GM23338 (cell line): ENCODE results near the gene NSG1. TPM values are rescaled to one million over a fixed set of nuclear protein-coding genes. Genes with fewer than 3 reads are reported as not detected.

Experiments
- ATAC-seq: fragments of 200-7000 bp; cut with Tn5 transposase; 3 replicates; pipeline ENCODE4 v1.9.1; 2020
- DNase-seq: peaks from one replicate; pipeline ENCODE4 v3.0.0-alpha.2; 2015; ENCODE audit warnings: low spot score
- H2AFZ ChIP-seq: fragments of 200-600 bp; sonication (generic); 2 replicates; pipeline ENCODE4 v1.8.0; 2016; ENCODE audit warnings: antibody characterized with exemption, mild to moderate bottlenecking, moderate library complexity
- H3F3A ChIP-seq: fragments of 200-600 bp; sonication (generic); replicated peaks from 2 replicates; pipeline ENCODE4 v1.8.0; 2017; ENCODE audit warnings: antibody characterized with exemption, mixed run types, low read depth
- H3K27ac ChIP-seq: fragments of 200-600 bp; sonication (generic); 2 replicates; pipeline ENCODE4 v1.6.1; 2016; ENCODE audit warnings: low read depth
- H3K27me3 ChIP-seq: fragments of 200-600 bp; sonication (generic); 2 replicates; pipeline ENCODE4 v1.8.0; 2016; ENCODE audit warnings: mild to moderate bottlenecking, mixed run types, moderate library complexity; ENCODE audit not compliant: insufficient read depth
- H3K36me3 ChIP-seq: fragments of 200-600 bp; sonication (generic); 2 replicates; pipeline ENCODE4 v1.8.0; 2016; ENCODE audit warnings: mild to moderate bottlenecking; ENCODE audit not compliant: insufficient read depth
- H3K4me1 ChIP-seq: fragments of 200-600 bp; sonication (generic); 2 replicates; pipeline ENCODE4 v1.8.0; 2016; ENCODE audit warnings: mild to moderate bottlenecking, moderate library complexity; ENCODE audit not compliant: insufficient read depth
- H3K4me2 ChIP-seq: fragments of 200-600 bp; sonication (generic); 2 replicates; pipeline ENCODE4 v1.7.1; 2017; ENCODE audit warnings: mixed run types
- H3K4me3 ChIP-seq: fragments of 200-600 bp; sonication (generic); 2 replicates; pipeline ENCODE4 v1.6.1; 2016; ENCODE audit warnings: mixed run types
- H3K79me2 ChIP-seq: fragments of 200-600 bp; sonication (generic); replicated peaks from 2 replicates; pipeline ENCODE4 v1.8.0; 2017; ENCODE audit warnings: mild to moderate bottlenecking; ENCODE audit not compliant: insufficient read depth
- H3K9me2 ChIP-seq: fragments of 200-600 bp; sonication (generic); 2 replicates; pipeline ENCODE4 v1.8.0; 2017; ENCODE audit not compliant: insufficient read depth
- H4K20me1 ChIP-seq: fragments of 200-600 bp; sonication (generic); replicated peaks from 2 replicates; pipeline ENCODE4 v1.8.0; 2017; ENCODE audit warnings: mild to moderate bottlenecking; ENCODE audit not compliant: insufficient read depth
- H3K27ac Mint-ChIP-seq: 2 replicates; pipeline ENCODE4 v1.8.0; 2020; ENCODE audit warnings: inconsistent platforms, mild to moderate bottlenecking, moderate library complexity, mixed read lengths
- H3K27me3 Mint-ChIP-seq: 3 replicates; pipeline ENCODE4 v1.8.0; 2022; ENCODE audit warnings: low read depth, mild to moderate bottlenecking, moderate library complexity, mixed read lengths, inconsistent platforms; ENCODE audit not compliant: insufficient read depth, poor library complexity
- H3K36me3 Mint-ChIP-seq: 3 replicates; pipeline ENCODE4 v1.8.0; 2021; ENCODE audit warnings: low read depth, mild to moderate bottlenecking, inconsistent platforms, moderate library complexity, mixed read lengths
- H3K4me1 Mint-ChIP-seq: 3 replicates; pipeline ENCODE4 v1.8.0; 2020; ENCODE audit warnings: mild to moderate bottlenecking, inconsistent platforms, mixed read lengths
- H3K4me3 Mint-ChIP-seq: 3 replicates; pipeline ENCODE4 v1.8.0; 2021; ENCODE audit warnings: moderate library complexity, mild to moderate bottlenecking, inconsistent platforms, mixed read lengths
- H3K9me3 Mint-ChIP-seq: 3 replicates; pipeline ENCODE4 v1.8.0; 2020; ENCODE audit warnings: moderate library complexity, mild to moderate bottlenecking, inconsistent platforms, mixed read lengths
- EZH2 ChIP-seq: fragments of 200-600 bp; sonication (generic); IDR thresholded peaks from one replicate; pipeline ENCODE4 v1.8.0; 2017; ENCODE audit warnings: antibody characterized with exemption, mild to moderate bottlenecking, low read depth; ENCODE audit not compliant: unreplicated experiment
- NANOG ChIP-seq: IDR thresholded peaks from 2 replicates; pipeline ENCODE4 v1.6.1; 2016; ENCODE audit warnings: antibody characterized with exemption, borderline replicate concordance
- REST ChIP-seq: IDR thresholded peaks from one replicate; pipeline ENCODE4 v1.6.1; 2018; ENCODE audit warnings: antibody characterized with exemption; ENCODE audit not compliant: unreplicated experiment
- polyA plus RNA-seq: library from polyadenylated mRNA; unstranded; fragments of >200 nt; fragmentation: Nextera tagmentation; extraction: Ambion mirVana; gene quantifications from 2 replicates; pipeline ENCODE4 v1.2.1, GENCODE V29; 2016
- total RNA-seq: library from RNA; depleted of rRNA; stranded (reverse); fragments of >200 nt; shearing (Covaris generic); gene quantifications from 2 replicates; pipeline ENCODE4 v1.2.3, GENCODE V29; 2014
- TF ChIP-seq, protein P1 (sequence below): fragments of 250-450 bp; sonication (Bioruptor Pico); IDR thresholded peaks from 2 replicates; pipeline ENCODE4 v1.5.0; 2020; ENCODE audit warnings: mild to moderate bottlenecking, moderate library complexity

Gene NSG1
- total and polyA plus RNA-seq, 2 experiments from 2014 or later: 17.4 to 34.5 TPM

DNA sequence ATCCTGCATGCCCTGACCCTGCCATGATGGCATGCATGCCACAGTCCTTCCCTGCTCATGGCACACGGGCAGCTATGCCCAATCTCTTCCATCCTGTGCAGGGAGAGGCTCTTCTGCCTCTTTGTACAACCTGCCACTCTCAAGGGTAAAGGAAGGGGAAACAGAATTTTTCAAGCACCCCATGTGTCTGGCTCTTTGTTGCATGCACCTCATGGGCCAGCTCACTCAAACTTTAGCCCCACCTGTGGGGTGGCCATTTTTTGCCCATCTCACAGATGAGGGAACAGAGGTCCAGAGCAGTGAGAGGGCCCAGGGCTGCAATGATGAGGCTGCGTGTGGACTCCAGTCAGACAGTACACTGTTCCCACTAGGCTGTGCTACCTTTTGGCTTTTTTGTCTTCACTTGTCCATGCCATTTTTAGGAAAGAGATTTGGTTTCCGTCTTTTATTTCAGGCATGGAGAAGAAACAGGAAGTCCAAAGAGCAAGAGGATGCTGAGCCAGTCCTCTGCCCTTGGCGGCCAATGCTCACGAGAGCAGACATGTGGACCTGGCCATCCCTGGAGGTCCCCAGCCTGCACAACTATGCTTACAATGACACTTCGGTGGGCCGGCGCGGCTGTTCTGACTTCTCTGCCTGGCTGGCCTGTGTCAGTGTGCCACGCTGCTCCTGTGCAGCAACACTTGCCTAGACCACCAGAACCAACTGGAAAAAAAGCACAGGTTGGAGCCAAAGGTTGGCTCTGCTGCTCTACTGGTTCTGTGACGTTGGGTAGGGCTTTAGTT, 45.6 kb downstream of the NSG1 start (continued):
- no peak for TF ChIP-seq REST
- TF ChIP-seq, protein P1, sequence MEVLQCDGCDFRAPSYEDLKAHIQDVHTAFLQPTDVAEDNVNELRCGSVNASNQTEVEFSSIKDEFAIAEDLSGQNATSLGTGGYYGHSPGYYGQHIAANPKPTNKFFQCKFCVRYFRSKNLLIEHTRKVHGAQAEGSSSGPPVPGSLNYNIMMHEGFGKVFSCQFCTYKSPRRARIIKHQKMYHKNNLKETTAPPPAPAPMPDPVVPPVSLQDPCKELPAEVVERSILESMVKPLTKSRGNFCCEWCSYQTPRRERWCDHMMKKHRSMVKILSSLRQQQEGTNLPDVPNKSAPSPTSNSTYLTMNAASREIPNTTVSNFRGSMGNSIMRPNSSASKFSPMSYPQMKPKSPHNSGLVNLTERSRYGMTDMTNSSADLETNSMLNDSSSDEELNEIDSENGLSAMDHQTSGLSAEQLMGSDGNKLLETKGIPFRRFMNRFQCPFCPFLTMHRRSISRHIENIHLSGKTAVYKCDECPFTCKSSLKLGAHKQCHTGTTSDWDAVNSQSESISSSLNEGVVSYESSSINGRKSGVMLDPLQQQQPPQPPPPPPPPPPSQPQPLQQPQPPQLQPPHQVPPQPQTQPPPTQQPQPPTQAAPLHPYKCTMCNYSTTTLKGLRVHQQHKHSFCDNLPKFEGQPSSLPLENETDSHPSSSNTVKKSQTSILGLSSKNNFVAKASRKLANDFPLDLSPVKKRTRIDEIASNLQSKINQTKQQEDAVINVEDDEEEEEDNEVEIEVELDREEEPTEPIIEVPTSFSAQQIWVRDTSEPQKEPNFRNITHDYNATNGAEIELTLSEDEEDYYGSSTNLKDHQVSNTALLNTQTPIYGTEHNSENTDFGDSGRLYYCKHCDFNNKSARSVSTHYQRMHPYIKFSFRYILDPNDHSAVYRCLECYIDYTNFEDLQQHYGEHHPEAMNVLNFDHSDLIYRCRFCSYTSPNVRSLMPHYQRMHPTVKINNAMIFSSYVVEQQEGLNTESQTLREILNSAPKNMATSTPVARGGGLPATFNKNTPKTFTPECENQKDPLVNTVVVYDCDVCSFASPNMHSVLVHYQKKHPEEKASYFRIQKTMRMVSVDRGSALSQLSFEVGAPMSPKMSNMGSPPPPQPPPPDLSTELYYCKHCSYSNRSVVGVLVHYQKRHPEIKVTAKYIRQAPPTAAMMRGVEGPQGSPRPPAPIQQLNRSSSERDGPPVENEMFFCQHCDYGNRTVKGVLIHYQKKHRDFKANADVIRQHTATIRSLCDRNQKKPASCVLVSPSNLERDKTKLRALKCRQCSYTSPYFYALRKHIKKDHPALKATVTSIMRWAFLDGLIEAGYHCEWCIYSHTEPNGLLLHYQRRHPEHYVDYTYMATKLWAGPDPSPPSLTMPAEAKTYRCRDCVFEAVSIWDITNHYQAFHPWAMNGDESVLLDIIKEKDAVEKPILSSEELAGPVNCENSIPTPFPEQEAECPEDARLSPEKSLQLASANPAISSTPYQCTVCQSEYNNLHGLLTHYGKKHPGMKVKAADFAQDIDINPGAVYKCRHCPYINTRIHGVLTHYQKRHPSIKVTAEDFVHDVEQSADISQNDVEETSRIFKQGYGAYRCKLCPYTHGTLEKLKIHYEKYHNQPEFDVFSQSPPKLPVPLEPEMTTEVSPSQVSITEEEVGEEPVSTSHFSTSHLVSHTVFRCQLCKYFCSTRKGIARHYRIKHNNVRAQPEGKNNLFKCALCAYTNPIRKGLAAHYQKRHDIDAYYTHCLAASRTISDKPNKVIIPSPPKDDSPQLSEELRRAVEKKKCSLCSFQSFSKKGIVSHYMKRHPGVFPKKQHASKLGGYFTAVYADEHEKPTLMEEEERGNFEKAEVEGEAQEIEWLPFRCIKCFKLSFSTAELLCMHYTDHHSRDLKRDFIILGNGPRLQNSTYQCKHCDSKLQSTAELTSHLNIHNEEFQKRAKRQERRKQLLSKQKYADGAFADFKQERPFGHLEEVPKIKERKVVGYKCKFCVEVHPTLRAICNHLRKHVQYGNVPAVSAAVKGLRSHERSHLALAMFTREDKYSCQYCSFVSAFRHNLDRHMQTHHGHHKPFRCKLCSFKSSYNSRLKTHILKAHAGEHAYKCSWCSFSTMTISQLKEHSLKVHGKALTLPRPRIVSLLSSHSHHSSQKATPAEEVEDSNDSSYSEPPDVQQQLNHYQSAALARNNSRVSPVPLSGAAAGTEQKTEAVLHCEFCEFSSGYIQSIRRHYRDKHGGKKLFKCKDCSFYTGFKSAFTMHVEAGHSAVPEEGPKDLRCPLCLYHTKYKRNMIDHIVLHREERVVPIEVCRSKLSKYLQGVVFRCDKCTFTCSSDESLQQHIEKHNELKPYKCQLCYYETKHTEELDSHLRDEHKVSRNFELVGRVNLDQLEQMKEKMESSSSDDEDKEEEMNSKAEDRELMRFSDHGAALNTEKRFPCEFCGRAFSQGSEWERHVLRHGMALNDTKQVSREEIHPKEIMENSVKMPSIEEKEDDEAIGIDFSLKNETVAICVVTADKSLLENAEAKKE: no peak
- TF ChIP-seq EZH2: no peak
- no peak for TF ChIP-seq NANOG

GRCh38 chr4:4433941-4434340, 47.0 kb downstream of the NSG1 start:
- no peak overlapping the region for H3K4me3 ChIP-seq
- H3K9me2 ChIP-seq: no peaks in the 10 kb centered on the region
- Mint-ChIP-seq H3K9me3 (no peaks in the 10 kb centered on the region), H3K27me3 (peaks cover 10% of the 10 kb centered on the region), H3K27ac (no peak overlapping the region), H3K4me3 (no peak overlapping the region), H3K4me1 (peaks cover 7% of the 10 kb centered on the region; the same call in 2 of the 3 replicates), H3K36me3 (0 out of 3 replicates have a peak, but pooled peaks cover 3% of the 10 kb centered on the region)
- H3K79me2 ChIP-seq: no peaks in the 10 kb centered on the region
- H3F3A ChIP-seq: no peaks in the 10 kb centered on the region
- H2AFZ ChIP-seq: no peak overlapping the region
- no peaks in the 10 kb centered on the region for H3K36me3 ChIP-seq
- no peaks in the 10 kb centered on the region for H4K20me1 ChIP-seq
- ATAC-seq (no peak), DNase-seq (no peak)
- H3K4me2 ChIP-seq: no peak overlapping the region
- H3K27me3 ChIP-seq: no peaks in the 10 kb centered on the region
- no peak overlapping the region for H3K27ac ChIP-seq
- peaks cover 4% of the 10 kb centered on the region; the same call in 1 of the 2 replicates for H3K4me1 ChIP-seq
- TF ChIP-seq, protein P1: no peak
